Endothelial cell of umbilical vein (primary cell): ENCODE results near the gene ACLY.

Experiments used
- CTCF ChIP-seq, 2 donors: IDR thresholded peaks; 1 replicate in 1 of 2; 2 replicates in 1 of 2; pipeline ENCODE4 v1.5.1; 2011; ENCODE audit warnings: low read length in 2 of 2, mild to moderate bottlenecking in 2 of 2, moderate library complexity in 2 of 2, control low read depth in 1 of 2, inconsistent platforms in 1 of 2, low read depth in 1 of 2; ENCODE audit not compliant: insufficient read depth in 1 of 2; ENCODE audit errors: extremely low read depth in 1 of 2
- EZH2 ChIP-seq: IDR thresholded peaks from 2 replicates; pipeline ENCODE4 v1.6.1; 2012; ENCODE audit warnings: borderline replicate concordance, low read depth, mild to moderate bottlenecking, moderate library complexity, low read length, inconsistent platforms; ENCODE audit not compliant: severe bottlenecking
- FOS ChIP-seq: IDR thresholded peaks from 2 replicates; pipeline ENCODE4 v1.6.1; 2011; ENCODE audit warnings: mild to moderate bottlenecking, low read length, moderate library complexity, borderline replicate concordance; ENCODE audit not compliant: insufficient read depth
- MYC ChIP-seq: IDR thresholded peaks from one replicate; pipeline ENCODE4 v1.6.1; 2011; ENCODE audit warnings: mild to moderate bottlenecking, low read depth, low read length

GRCh38 chr17:41942626-41943373 is 24.0 kb upstream of the ACLY start:
- no peak for TF ChIP-seq CTCF (IDR thresholded peaks at IDR 0.05; ENCODE audit: extremely low read depth in 1 of 2, insufficient read depth in 1 of 2, low read depth in 1 of 2, low read length in 2 of 2)
- TF ChIP-seq EZH2, result no peak
- no peak for TF ChIP-seq FOS
- no peak for TF ChIP-seq MYC
